ENCODE results near the gene TREM1. TPM values are rescaled to one million over a fixed set of nuclear protein-coding genes. Genes with fewer than 3 reads are reported as not detected.

Gene TREM1
- total RNA-seq, 6 experiments from 2014 or later: 0.51 to 3.3 (median 0.88) TPM; not detected in 1

DNA sequence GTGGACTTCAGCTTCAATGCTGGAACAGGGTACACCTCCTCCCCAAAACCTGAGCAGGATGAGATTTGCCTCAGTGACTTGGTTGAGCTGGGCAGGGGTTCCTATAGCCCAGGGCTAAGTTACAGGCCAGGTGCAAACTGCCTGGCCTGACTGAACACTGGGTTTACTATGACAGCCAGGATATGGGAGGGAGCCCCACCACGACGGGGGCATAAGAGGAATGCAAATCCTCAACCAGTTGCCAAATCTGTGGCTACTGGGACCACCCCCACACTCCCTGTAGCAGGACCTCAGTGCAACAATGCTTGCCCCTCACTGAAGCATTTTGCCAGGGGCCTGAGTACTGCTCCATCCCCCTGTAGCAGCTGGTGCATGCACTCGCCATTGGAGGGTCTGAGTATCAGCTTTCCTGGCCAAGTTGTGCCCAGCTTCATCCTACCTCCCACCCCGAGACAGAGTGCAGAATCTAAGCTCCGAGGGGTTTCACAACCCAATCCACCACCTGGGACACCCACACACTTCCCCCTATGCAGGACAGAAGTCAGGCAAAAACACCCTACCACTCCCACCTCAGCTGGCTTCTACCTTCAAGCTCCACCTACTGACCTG is 30.7 kb downstream of the TREM1 start:
- no peak overlapping the region for H3K4me3 ChIP-seq
- WGBS (ENCODE audit: insufficient coverage, low coverage, low lambda C conversion rate, missing lambda C conversion rate): 50% methylated on average over 2 of the region's 5 CpGs
- TF ChIP-seq, protein P1, sequence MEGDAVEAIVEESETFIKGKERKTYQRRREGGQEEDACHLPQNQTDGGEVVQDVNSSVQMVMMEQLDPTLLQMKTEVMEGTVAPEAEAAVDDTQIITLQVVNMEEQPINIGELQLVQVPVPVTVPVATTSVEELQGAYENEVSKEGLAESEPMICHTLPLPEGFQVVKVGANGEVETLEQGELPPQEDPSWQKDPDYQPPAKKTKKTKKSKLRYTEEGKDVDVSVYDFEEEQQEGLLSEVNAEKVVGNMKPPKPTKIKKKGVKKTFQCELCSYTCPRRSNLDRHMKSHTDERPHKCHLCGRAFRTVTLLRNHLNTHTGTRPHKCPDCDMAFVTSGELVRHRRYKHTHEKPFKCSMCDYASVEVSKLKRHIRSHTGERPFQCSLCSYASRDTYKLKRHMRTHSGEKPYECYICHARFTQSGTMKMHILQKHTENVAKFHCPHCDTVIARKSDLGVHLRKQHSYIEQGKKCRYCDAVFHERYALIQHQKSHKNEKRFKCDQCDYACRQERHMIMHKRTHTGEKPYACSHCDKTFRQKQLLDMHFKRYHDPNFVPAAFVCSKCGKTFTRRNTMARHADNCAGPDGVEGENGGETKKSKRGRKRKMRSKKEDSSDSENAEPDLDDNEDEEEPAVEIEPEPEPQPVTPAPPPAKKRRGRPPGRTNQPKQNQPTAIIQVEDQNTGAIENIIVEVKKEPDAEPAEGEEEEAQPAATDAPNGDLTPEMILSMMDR (IDR thresholded peaks at IDR 0.05): no peak
- no peak for TF ChIP-seq POLR2A (IDR thresholded peaks at IDR 0.05)
- no peaks in the 10 kb centered on the region for H3K9me3 ChIP-seq
- no peak overlapping the region for H3K27ac ChIP-seq
- no peak for DNase-seq
- no peaks in the 10 kb centered on the region for H3K4me1 ChIP-seq
- no peaks in the 10 kb centered on the region for H3K36me3 ChIP-seq
- H3K27me3 ChIP-seq: no peaks in the 10 kb centered on the region
- no peak for ATAC-seq
- intact Hi-C loops (cut with DNase I): no loop called here

DNA sequence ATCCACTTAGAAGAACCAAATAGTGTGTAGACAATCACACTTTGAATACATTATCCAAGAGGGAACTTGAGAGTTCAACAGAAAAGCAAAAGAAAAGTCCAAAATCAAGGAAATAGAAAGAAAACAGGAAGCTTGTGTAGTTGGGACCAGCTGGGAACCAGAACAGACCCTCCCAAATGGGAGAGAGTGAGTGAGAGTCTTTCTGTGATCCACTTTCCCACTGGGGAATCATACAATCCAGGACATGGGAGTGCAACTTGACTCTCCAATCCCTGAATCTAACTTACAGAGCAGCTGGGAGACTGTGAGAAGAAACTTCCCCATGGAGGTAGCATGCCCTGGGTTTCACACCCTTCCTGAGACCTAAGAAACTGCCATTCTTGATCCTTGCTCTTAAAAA is 31.4 kb downstream of the TREM1 start:
- H3K4me1 ChIP-seq: no peaks in the 10 kb centered on the region
- TF ChIP-seq POLR2A (IDR thresholded peaks at IDR 0.05): no peak
- TF ChIP-seq, protein P1 (IDR thresholded peaks at IDR 0.05): no peak
- no peak for DNase-seq
- intact Hi-C loops (cut with DNase I): no loop called here
- H3K27ac ChIP-seq: no peak overlapping the region
- no peaks in the 10 kb centered on the region for H3K27me3 ChIP-seq
- no peaks in the 10 kb centered on the region for H3K36me3 ChIP-seq
- H3K4me3 ChIP-seq: no peak overlapping the region
- no peak for ATAC-seq
- H3K9me3 ChIP-seq: no peaks in the 10 kb centered on the region

DNA sequence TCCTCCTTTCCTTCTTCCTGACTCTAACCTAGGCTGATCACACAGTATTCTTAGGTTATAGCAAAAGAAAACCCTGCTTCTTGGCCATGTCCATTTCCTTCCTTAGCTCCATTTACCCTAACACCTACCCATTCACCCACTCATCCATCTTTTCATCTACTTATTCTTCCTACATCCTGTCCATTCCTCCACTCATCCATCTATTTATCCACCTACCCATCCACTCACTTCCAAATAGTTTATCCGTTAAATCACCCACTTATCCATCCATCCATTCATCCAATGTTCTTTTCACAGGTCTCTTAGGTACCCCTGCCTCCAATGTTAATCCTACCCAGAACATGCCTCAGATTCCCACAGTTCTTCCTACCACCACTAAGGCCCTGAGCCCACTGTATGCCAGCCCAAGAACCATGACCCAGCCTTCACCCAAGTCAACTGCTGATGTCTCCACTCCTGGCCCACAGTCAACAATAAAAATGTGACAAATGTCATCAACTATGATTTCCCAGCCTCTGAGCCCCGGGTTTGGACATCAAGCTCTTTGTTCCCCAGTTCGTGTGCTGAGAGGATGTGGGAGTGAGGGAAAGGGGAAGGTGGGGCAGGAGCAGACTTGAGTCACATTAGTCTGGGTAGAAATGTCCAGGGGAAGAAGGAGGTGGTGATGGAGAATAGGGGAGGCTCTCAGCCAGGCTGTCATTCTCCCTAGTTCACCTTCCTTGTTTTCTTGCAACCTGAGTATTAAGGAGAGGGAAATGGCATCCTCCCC is 33.9 kb downstream of the TREM1 start:
- Histone ChIP-seq H3K4me3 (no peak overlapping the region), H3K9me3 (no peaks in the 10 kb centered on the region), H3K27me3 (no peaks in the 10 kb centered on the region), H3K27ac (no peak overlapping the region), H3K36me3 (no peaks in the 10 kb centered on the region), H3K4me1 (no peaks in the 10 kb centered on the region)
- 29% methylated on average over 3 of the region's 3 CpGs for WGBS (ENCODE audit: insufficient coverage, low coverage, low lambda C conversion rate, missing lambda C conversion rate)
- TF ChIP-seq, protein P1 (IDR thresholded peaks at IDR 0.05): no peak
- TF ChIP-seq POLR2A (IDR thresholded peaks at IDR 0.05): no peak
- intact Hi-C loops (cut with DNase I): no loop called here
- no peak for DNase-seq
- no peak for ATAC-seq

DNA sequence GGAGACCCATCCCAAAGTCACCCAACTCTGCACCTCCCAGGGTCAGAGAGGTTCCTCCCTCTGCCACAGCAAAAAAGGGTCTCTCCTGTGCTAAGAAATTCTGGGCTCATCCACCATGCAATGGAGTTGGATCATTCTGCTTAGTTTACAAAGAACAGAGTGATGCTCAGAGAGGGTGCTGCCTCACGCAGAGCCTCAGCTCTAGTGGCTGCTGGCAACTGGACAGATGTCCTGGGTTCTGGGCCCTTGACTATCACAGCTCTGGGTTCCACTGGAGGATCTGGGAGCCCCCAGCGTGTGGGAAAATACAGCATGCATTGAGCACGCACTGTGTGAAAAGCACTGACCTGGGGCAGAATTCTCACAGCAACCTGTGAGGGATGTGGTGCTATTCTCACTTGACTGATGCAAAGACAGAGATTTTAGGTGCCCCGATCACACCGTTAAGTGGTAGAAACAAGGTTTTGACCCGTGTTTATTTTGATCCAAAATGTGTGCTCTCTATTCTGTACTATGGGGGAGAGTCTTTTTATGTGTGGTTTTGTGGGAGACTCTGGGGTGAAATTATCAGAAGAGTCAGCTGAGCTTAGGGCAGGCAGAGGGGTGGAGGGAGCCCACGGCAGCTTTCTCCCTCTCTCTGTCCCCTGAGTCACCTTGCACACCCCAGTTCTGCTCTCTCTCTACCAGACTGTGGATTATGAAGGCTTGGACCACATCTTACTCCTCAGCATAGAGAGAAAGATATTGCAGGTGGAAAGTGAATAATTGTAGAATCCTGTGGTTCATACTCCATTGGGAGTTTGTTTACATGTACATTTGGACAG is 38.4 kb downstream of the TREM1 start:
- no peaks in the 10 kb centered on the region for H3K27me3 ChIP-seq
- intact Hi-C loops (cut with DNase I): no loop called here
- no peak overlapping the region for H3K4me3 ChIP-seq
- 54% methylated on average over 7 of the region's 7 CpGs for WGBS (ENCODE audit: insufficient coverage, low coverage, low lambda C conversion rate, missing lambda C conversion rate)
- DNase-seq: no peak
- no peaks in the 10 kb centered on the region for H3K36me3 ChIP-seq
- ATAC-seq: no peak
- no peaks in the 10 kb centered on the region for H3K9me3 ChIP-seq
- TF ChIP-seq, protein P1 (IDR thresholded peaks at IDR 0.05): no peak
- TF ChIP-seq POLR2A (IDR thresholded peaks at IDR 0.05): no peak
- H3K27ac ChIP-seq: no peak overlapping the region
- H3K4me1 ChIP-seq: no peaks in the 10 kb centered on the region
